Activated CD8-positive, alpha-beta memory T cell treated with anti-CD3 and anti-CD28 coated beads, Interleukin-2, amount 10 ng/mL, durations not matched to agents 7 days and 5 days (primary cell): ENCODE results near the gene CTXND1. TPM values are rescaled to one million over a fixed set of nuclear protein-coding genes. Genes with fewer than 3 reads are reported as not detected.
"Not testable (repeated sequence)": the region's sequence is repeated elsewhere in the genome, so short reads cannot be mapped to it uniquely, and the experiment has no call there.

Experiments
- ATAC-seq: fragments of 150-1000 bp; cut with Tn5 transposase; one replicate; pipeline ENCODE4 v1.10.0; 2021; ENCODE audit warnings: moderate library complexity
- CTCF ChIA-PET: fragments of 350-600 bp; sonication (Branson Sonifier 250); formaldehyde crosslinking; loops from one replicate; lab custom pipeline; 2021; ENCODE audit warnings: antibody characterized with exemption; lab: Charles Lee
- DNase-seq: peaks from one replicate; pipeline ENCODE4 v3.0.0-alpha.2; 2020
- H3K27ac Mint-ChIP-seq: one replicate; pipeline ENCODE4 v1.8.0; 2021; ENCODE audit warnings: mild to moderate bottlenecking, mixed read lengths
- H3K27me3 Mint-ChIP-seq: one replicate; pipeline ENCODE4 v1.8.0; 2021; ENCODE audit warnings: mixed read lengths
- H3K36me3 Mint-ChIP-seq: one replicate; pipeline ENCODE4 v1.8.0; 2021; ENCODE audit warnings: mild to moderate bottlenecking, mixed read lengths
- H3K4me1 Mint-ChIP-seq: one replicate; pipeline ENCODE4 v1.8.0; 2021; ENCODE audit warnings: mixed read lengths
- H3K4me3 Mint-ChIP-seq: one replicate; pipeline ENCODE4 v1.8.0; 2021; ENCODE audit warnings: mild to moderate bottlenecking, moderate library complexity, mixed read lengths
- H3K9me3 Mint-ChIP-seq: one replicate; pipeline ENCODE4 v1.8.0; 2022; ENCODE audit warnings: low read depth, mixed read lengths
- total RNA-seq, 2 experiments: library from RNA; stranded (reverse); gene quantifications; one replicate each; pipeline ENCODE4 v1.2.3, GENCODE V29; 2021

CTXND1 gene
- total RNA-seq, 2 experiments from 2014 or later: not detected

GRCh38 chr15:80163897-80164296, 88.1 kb downstream of the CTXND1 start:
- H3K36me3 Mint-ChIP-seq: peaks cover 53% of the 10 kb centered on the region
- H3K27ac Mint-ChIP-seq: no peak overlapping the region
- ATAC-seq: no peak
- H3K4me3 Mint-ChIP-seq: no peak overlapping the region
- peaks cover 27% of the 10 kb centered on the region for H3K4me1 Mint-ChIP-seq
- no peak for DNase-seq
- H3K9me3 Mint-ChIP-seq: no peaks in the 10 kb centered on the region
- CTCF ChIA-PET: interaction anchor here (1.3 kb wide), 1 partner anchor 9 kb away, joined by 6 read pairs; no protein-coding TSS in a partner anchor
- no peaks in the 10 kb centered on the region for H3K27me3 Mint-ChIP-seq

- H3K27me3 Mint-ChIP-seq: no peaks in the 10 kb centered on the region
- DNase-seq (no peak), ATAC-seq (no peak)
- CTCF ChIA-PET: no interaction called here
- H3K4me1 Mint-ChIP-seq: peaks cover 29% of the 10 kb centered on the region
- H3K4me3 Mint-ChIP-seq: no peak overlapping the region
- no peak overlapping the region for H3K27ac Mint-ChIP-seq
- H3K36me3 Mint-ChIP-seq: peaks cover 52% of the 10 kb centered on the region
- no peaks in the 10 kb centered on the region for H3K9me3 Mint-ChIP-seq
Observed at GRCh38 chr15:80163217-80163616, 88.8 kb downstream of the CTXND1 start.

GRCh38 chr15:80162059-80162554, 89.9 kb downstream of the CTXND1 start:
- Mint-ChIP-seq H3K27me3 (no peaks in the 10 kb centered on the region), H3K4me1 (peaks cover 33% of the 10 kb centered on the region)

GRCh38 chr15:80161468-80162016, 90.5 kb downstream of the CTXND1 start:
- DNase-seq (no peak), ATAC-seq (no peak)
- no peaks in the 10 kb centered on the region for H3K27me3 Mint-ChIP-seq
- peaks cover 33% of the 10 kb centered on the region for H3K4me1 Mint-ChIP-seq
- no peak overlapping the region for H3K4me3 Mint-ChIP-seq
- no peaks in the 10 kb centered on the region for H3K9me3 Mint-ChIP-seq
- H3K36me3 Mint-ChIP-seq: peaks cover 52% of the 10 kb centered on the region
- CTCF ChIA-PET: interaction anchor here (0.9 to 1.9 kb wide), 2 partner anchors 11 to 169 kb away, joined by 3 to 23 read pairs; no protein-coding TSS in a partner anchor
- peak overlapping the region; percentile 94 for H3K27ac Mint-ChIP-seq

More at GRCh38 chr15:80162059-80162554, 89.9 kb downstream of the CTXND1 start:
- CTCF ChIA-PET: interaction anchor here (0.7 kb wide), 1 partner anchor 11 kb away, joined by 3 read pairs; no protein-coding TSS in a partner anchor
- Mint-ChIP-seq H3K36me3 (peaks cover 52% of the 10 kb centered on the region), H3K27ac (peak overlapping the region; percentile 41), H3K9me3 (no peaks in the 10 kb centered on the region), H3K4me3 (no peak overlapping the region)
- ATAC-seq (no peak), DNase-seq (no peak)

GRCh38 chr15:80160570-80161156, 91.3 kb downstream of the CTXND1 start:
- H3K4me3 Mint-ChIP-seq: no peak overlapping the region
- DNase-seq (peak; percentile 86), ATAC-seq (peak; percentile 93)
- no peaks in the 10 kb centered on the region for H3K27me3 Mint-ChIP-seq
- peaks cover 35% of the 10 kb centered on the region for H3K4me1 Mint-ChIP-seq
- peak overlapping the region; percentile 94 for H3K27ac Mint-ChIP-seq
- no peaks in the 10 kb centered on the region for H3K9me3 Mint-ChIP-seq
- peaks cover 54% of the 10 kb centered on the region for H3K36me3 Mint-ChIP-seq
- CTCF ChIA-PET: interaction anchor here (0.6 to 1.9 kb wide), 5 partner anchors 9 to 1300 kb away, joined by 3 to 23 read pairs (median 3); no protein-coding TSS in a partner anchor

- peaks cover 42% of the 10 kb centered on the region for H3K4me1 Mint-ChIP-seq
- peak; percentile 63 for ATAC-seq
Observed at GRCh38 chr15:80159811-80160569, 92.0 kb downstream of the CTXND1 start.

GRCh38 chr15:80159301-80159700, 92.7 kb downstream of the CTXND1 start:
- CTCF ChIA-PET: interaction anchor here (1.0 kb wide), 1 partner anchor 14 kb away, joined by 5 read pairs; no protein-coding TSS in a partner anchor
- Mint-ChIP-seq H3K36me3 (peaks cover 60% of the 10 kb centered on the region), H3K27me3 (no peaks in the 10 kb centered on the region), H3K4me1 (peaks cover 48% of the 10 kb centered on the region), H3K4me3 (no peak overlapping the region), H3K9me3 (no peaks in the 10 kb centered on the region), H3K27ac (peak overlapping the region; percentile 94)
- DNase-seq (no peak), ATAC-seq (no peak)

More at GRCh38 chr15:80159811-80160569, 92.0 kb downstream of the CTXND1 start:
- Mint-ChIP-seq H3K27me3 (no peaks in the 10 kb centered on the region), H3K4me3 (no peak overlapping the region), H3K36me3 (peaks cover 59% of the 10 kb centered on the region), H3K9me3 (no peaks in the 10 kb centered on the region), H3K27ac (peak overlapping the region; percentile 94)
- peak; percentile 79 for DNase-seq
- CTCF ChIA-PET: interaction anchor here (0.6 to 1.9 kb wide), 4 partner anchors 8 to 1300 kb away, joined by 3 to 23 read pairs (median 4); no protein-coding TSS in a partner anchor

GRCh38 chr15:80157215-80157614, 94.8 kb downstream of the CTXND1 start:
- CTCF ChIA-PET: interaction anchor here (0.6 kb wide), 1 partner anchor 27 kb away, joined by 3 read pairs; no protein-coding TSS in a partner anchor
- peak overlapping the region; percentile 15 for H3K27ac Mint-ChIP-seq
- H3K4me1 Mint-ChIP-seq: peaks cover 59% of the 10 kb centered on the region

GRCh38 chr15:80156176-80156720, 95.8 kb downstream of the CTXND1 start:
- H3K4me1 Mint-ChIP-seq: peaks cover 58% of the 10 kb centered on the region
- H3K27me3 Mint-ChIP-seq: no peaks in the 10 kb centered on the region
- H3K36me3 Mint-ChIP-seq: peaks cover 31% of the 10 kb centered on the region
- H3K9me3 Mint-ChIP-seq: no peaks in the 10 kb centered on the region
- no peak for ATAC-seq
- CTCF ChIA-PET: no interaction called here
- DNase-seq: no peak
- H3K27ac Mint-ChIP-seq: no peak overlapping the region
- no peak overlapping the region for H3K4me3 Mint-ChIP-seq

More at GRCh38 chr15:80157215-80157614, 94.8 kb downstream of the CTXND1 start:
- no peaks in the 10 kb centered on the region for H3K9me3 Mint-ChIP-seq
- ATAC-seq (no peak), DNase-seq (no peak)
- H3K36me3 Mint-ChIP-seq: peaks cover 40% of the 10 kb centered on the region
- no peaks in the 10 kb centered on the region for H3K27me3 Mint-ChIP-seq
- no peak overlapping the region for H3K4me3 Mint-ChIP-seq

GRCh38 chr15:80155378-80156175, 96.4 kb downstream of the CTXND1 start:
- H3K27me3 Mint-ChIP-seq, H3K9me3 Mint-ChIP-seq, ATAC-seq, CTCF ChIA-PET, H3K4me3 Mint-ChIP-seq, DNase-seq: not testable (repeated sequence)
- Mint-ChIP-seq H3K4me1 (peaks cover 51% of the 10 kb centered on the region), H3K27ac (peak overlapping the region; percentile 30), H3K36me3 (peaks cover 29% of the 10 kb centered on the region)

GRCh38 chr15:80155001-80155377, 97.0 kb downstream of the CTXND1 start:
- no peak overlapping the region for H3K27ac Mint-ChIP-seq
- no peaks in the 10 kb centered on the region for H3K9me3 Mint-ChIP-seq
- DNase-seq: no peak
- peaks cover 45% of the 10 kb centered on the region for H3K4me1 Mint-ChIP-seq
- ATAC-seq: no peak
- CTCF ChIA-PET: no interaction called here
- no peaks in the 10 kb centered on the region for H3K27me3 Mint-ChIP-seq
- H3K36me3 Mint-ChIP-seq: peaks cover 24% of the 10 kb centered on the region
- peak overlapping the region; percentile 25 for H3K4me3 Mint-ChIP-seq

GRCh38 chr15:80154336-80154735, 97.7 kb downstream of the CTXND1 start:
- Mint-ChIP-seq H3K4me3 (peak overlapping the region; percentile 87), H3K36me3 (peaks cover 18% of the 10 kb centered on the region), H3K27ac (peak overlapping the region; percentile 93), H3K9me3 (no peaks in the 10 kb centered on the region), H3K4me1 (peaks cover 39% of the 10 kb centered on the region), H3K27me3 (no peaks in the 10 kb centered on the region)
- CTCF ChIA-PET: interaction anchor here (1.0 kb wide), 1 partner anchor 19 kb away, joined by 3 read pairs; no protein-coding TSS in a partner anchor
- DNase-seq (no peak), ATAC-seq (no peak)
